ENCODE measurements around the gene CDH26.

CDH26 gene

DNA sequence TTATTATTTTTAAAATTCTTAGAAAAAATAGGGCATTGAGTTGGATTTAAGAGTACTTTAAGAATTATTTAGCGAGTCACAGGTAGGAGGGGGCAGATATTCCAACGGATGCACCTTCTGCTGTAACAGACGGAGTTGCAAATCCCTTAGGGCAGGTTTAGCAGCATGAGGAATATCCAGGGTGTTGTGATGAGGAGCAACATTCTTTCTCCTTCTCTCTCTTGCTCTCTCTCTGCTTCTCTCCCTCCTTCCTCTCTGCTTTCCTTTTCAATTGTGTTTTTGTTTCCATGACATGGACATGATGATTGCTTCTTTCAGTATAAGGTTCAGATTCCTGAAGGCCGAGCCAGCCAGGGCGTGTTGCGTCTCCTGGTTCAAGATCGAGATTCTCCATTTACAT, 28.9 kb downstream of the CDH26 start:
- no peak for DNase-seq

DNA sequence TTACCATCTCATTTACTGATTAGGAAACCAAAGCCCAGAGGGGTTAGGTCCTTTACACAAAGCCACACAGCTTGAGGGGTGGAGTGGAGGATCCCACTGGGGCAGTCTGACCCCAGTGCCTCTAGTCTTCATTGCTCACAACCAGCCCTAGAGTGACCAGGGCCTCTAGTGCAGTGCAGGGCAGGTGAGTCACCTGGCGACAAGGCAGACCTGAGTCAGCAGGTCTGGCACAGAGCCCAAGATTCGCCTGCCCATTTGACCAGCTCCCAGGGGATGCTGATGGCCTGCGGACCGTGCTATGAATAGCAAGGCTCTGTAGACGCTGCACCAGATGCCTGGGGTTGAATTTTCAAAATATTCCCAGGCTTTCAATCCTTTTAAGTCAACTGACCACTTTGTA, 29.9 kb downstream of the CDH26 start:
- DNase-seq = no peak

DNA sequence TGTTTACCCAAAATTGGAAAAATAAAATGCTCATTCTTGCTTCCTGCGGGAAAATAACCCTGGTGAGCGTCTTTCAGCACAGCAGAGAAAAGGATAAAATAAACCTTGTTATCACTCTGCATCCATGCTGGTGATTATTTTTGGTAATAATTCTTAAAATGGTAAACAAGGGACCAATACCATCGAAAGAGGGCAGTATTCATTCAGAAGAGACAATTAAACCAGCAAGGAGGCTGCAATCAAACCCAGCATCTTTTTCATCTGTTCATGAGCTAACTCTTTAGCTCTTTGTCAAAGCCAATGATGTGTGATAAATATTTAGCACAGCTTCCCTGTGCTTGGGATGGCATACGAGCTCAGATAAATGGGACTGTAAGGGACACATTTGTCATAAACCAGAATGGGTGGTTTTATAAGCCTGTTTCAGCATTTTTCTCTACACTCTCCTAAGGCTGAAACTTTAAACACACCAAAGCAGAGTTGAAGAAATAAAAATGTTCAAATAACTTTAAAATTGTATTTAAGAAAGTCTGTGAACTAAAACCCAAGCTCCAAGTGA, 34.4 kb downstream of the CDH26 start:
- DNase-seq = no peak

DNA sequence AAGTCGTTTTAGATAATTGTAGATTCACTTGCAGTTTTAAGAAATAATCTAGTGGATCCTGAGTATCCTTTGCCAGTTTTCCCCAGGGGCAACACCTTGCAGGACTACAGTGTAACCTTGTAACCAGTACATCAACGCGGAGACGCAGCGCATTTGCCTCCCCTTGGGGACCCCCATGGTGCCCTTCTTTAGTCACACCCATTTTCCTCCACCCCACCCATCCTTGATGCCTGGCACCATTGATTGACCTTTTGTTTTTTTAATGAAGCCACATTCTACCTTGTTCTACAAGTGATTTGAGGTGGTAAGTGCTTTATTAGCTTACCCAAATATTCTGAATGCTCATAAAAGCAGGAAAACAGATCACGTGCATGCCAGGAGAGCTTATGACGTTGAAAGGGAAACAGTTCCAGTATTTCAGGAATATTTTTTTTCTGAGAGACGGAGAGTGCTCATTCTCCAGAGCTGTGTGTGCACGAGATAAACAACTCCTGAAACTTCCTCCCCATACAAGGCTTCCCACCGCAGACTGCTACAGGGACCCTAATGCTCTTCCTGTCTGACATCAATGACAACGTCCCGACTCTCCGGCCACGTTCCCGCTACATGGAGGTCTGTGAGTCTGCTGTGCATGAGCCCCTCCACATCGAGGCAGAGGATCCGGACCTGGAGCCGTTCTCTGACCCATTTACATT, 35.7 kb downstream of the CDH26 start:
- DNase-seq = no peak

DNA sequence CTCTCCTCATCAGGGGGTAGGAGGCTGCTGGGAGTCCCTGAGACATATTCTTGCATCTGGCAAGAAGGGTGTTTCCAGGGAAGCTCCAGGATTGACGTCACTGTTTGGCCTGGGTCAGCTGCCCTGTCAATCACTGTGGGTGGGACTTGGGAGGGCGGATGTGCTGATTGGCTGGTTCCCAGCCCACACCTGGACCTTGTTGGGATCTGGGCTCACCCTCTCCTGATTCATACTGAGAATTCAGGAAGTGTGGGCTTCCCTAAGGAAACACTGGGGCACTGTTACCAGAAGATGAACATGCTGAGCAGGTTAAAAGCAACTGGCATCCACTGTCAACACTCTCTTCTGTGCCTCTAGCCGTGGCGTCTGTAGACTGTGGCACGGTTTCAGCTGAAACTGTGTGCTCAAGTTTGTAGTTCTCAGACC, 36.5 kb downstream of the CDH26 start:
- DNase-seq = no peak

DNA sequence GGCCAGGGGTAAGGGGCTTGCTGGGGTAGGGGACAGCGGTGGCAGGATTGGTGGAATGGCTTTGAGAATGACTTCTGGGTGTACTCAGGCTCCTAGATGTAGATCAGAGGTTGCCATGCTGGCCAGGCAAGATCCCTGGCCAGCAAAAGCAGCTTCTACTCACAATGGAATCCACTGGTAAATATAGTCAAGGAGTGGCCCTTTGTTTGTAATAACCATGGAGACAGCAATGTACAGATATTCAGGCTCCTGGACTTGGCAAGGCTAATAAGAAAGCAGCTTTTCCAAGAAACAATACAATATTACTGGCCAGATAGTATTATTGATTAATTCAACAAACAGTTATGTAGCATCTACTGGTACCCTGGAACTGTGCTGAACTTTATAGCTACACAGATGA, 37.9 kb downstream of the CDH26 start:
- no peak for DNase-seq

DNA sequence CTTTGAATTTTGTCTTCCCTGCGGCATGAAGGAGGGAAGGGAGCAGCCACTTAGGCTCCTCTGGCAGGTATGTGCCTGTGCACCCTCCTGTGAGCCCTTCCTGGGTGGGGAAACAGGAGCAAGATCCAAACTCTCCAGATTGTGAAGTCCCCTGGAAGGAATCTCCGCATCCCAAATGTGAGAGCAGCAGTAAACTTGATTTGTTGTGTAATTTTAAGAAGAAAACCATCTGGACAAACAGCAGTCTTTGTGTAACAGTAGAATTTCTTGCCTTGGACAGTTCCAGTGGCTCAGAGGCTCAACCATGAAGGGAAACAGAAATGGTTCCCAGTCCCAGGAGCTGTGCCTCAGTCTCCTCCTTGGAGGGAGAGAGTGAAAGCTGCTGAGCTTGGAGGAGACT, 39.7 kb downstream of the CDH26 start:
- DNase-seq = no peak

DNA sequence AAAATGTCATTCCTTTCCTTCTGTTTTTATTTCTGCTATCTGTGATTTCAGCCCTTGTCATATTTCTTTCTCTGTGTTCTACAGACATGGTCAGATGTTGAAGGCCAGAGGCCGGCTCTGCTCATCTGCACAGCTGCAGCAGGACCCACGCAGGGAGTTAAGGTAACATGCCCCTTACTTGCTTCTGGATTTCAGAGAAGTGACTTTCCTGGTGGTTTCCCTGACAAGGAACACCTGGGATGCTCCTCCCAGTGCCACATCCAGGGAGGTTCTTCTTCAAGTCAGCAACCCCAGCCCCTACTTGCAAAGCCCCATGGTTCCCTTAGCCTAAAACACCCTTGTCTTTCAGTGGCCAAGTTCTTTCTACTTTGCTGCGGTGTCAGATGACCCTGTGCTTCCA, 41.3 kb downstream of the CDH26 start:
- DNase-seq = no peak

DNA sequence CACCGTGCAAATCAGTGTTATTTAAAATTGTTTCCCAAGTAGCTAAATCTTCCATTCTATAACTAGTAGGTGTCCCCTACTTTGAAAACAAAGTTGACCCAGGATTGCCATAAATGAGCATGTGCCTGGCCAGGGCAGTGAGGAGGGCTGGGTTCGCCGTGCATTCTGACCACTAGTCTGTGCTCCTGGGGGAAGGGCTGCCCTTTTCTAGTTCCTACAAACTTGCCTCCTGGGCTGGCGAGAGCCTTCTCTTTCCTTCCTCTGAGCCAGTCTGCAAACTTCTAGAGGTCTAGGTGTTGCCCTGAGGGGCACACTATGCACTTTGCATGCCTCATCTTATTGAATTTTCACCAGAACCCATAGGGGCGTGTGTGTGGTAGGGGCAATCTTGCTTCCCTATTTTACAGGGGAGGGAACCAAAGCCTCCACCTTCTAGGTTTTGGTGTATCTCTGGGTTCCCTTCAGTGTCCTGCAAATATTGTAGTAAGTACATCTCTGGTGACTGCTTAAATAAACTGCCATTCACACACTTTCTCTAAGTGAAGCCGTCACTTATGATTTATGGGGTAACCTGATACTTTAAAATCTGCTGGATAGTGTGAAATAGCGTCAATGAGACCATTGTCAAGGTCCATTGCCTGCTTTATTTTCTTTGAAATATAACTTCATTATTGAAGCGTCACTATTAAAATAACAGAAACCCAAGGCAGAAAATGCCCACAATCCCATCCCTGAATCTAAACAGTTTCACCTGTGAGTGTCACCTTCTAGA, 42.2 kb downstream of the CDH26 start:
- DNase-seq = no peak

DNA sequence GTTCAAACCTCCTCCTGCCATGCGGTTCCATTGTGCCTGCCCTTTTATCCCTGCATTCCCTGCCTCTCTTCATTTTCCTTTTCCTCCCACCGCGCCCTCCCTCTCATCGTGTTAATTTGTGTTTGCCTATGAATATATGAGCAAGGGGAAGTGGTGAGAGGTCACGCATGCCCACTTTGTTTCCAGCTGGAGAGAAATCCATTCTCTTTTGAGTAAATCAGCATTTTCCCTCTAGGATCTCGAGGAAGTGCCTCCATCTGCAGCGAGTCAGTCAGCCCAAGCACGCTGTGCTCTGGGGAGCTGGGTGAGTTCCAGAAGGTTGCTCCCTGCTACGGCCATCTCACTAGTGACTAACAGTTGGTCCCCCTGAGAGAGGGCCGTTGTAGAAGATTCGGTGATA, 42.9 kb downstream of the CDH26 start:
- no peak for DNase-seq

DNA sequence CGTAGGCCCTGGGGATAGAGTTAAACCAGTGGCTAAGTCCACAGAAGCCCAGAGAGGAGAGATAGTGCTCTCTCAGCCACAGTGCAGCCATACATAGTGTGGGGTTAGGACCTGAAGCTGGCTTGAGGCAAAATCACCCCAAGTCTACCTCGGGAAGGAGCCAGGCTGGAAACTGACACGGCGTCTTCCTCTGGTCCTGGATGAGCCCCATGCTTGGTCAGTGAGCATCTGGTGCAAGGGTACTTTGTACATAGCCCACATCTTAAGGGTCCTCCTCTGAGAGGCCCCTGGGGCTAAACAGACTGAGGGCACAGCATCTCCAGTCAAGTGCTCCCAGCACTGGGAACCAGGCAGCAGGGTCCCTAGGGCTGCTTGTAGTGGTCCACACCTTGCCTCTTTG, 45.6 kb downstream of the CDH26 start:
- DNase-seq = no peak

DNA sequence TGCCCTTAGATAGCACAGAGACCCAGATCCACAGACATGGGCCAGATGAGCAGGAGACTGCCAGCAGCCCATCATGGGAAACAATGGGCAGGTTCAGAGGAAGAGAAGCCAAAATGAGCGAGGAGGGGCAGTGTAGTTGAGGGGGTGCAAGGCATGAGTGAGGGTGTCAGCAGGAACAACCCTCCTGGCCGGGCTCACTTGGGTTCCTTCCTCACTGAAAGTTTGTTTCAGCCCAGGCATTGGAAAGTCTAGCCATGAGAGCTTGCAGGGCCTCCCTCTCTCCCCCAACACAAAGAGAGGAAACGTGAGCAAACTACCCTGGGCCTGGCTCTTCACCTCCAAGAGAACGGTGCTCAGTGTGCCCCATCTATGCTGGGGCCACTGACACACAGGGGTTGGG, 48.0 kb downstream of the CDH26 start:
- DNase-seq = no peak

DNA sequence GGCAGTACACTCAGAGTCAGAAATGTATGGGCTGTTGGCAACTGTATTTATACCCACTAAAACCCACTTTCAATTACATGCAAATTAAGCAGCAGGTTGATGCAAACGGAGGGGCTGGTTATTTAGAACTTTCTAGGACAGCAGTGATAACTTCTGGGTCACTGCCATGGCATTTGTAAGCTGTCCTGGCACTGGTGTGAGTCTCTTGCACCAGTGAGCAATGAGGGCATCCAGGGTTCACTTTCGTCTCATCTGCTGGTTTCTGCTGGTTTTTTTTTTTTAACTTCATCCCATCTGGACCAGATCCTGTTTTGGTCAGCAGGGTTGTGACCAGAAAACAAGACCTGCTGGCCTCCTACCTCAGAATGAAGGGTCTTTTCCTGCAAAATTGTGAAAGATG, 49.2 kb downstream of the CDH26 start:
- DNase-seq = no peak

DNA sequence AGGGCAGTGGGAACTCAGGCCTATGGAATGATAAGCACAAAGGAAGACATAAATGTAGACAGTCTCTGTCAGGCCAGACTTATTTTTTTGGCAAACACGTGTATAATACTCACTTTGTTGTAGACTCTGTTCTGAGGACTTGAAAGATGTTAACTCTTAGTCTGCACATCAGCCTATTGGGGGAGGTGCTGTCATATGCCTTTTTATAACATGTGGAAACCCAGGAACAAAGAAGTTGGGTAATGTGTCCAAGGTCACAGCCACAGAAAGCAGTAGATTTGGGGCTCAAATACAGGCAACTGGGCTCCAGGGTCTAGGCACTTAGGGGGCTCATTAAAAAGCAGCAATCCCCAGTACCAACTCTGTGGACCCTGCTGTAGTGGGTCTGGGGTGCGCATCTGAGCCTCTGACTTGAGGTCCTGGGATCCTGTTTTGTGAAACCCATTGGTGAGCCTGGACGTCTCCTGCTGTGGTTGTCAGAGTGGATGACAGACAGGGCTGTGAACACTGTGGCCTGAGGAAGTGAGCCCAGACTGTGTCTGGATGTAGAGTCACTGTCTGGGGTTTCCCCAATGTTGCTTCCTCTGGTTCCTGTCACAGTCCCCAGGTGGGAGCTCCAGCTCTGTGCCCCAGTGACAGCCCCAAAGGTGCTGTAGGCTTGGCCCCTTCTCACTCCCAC, 50.0 kb downstream of the CDH26 start:
- DNase-seq = no peak

DNA sequence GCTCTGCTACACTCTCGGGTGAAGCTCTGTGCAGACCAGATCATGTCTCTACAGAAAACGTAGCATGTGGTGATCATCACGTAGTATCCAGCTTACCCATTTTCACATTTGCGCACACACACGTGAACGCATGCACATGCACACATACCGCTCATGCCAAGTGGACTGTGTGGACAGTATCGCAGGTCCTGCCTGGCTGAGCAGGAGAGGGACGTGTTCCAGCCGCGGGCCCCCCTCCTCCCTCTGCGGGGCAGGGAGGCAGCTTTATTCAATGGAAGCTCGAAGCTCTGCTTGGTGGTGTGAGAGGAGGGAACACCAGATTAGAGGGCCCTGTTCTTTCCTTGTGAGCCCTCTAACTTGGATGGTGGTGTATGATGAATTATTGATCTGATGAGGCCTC, 51.1 kb downstream of the CDH26 start:
- DNase-seq = no peak

DNA sequence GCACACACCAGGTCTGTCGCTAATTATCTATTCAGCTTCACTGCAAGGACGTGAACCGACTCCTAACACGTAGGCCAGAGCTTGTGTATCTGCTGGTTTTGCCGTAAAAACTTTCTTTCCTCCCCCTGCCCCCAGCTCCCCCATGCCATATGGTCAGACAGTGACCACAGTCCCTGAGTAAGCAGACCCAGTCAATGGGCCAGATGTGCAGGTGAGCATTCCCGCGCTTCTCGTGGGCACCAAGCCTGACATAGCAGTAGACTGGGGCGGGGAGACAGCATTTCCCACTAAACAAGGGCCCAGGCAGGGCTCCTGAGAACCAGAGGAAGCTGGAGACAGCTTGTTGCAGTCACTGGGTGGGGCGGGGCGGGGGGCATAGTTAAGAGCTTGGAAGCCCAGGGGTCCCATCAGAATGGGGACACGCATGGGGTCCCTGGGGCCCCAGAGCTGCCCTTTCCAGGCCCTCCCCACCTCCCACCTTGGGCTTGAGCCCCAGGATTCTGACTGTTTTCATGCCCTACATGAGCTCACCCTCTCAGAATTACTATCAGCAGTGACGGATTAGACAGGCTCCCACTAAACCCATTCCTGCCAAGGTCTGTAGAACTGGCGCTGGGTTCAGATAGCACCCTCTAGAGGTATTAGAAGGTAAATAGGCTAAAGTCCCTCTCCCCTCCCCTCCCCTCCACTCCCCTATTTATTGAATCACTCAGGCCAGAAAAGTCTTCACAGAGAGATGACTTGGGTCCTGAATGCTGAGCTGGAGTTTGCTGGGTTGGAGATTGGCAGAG, 51.8 kb downstream of the CDH26 start:
- no peak for DNase-seq

DNA sequence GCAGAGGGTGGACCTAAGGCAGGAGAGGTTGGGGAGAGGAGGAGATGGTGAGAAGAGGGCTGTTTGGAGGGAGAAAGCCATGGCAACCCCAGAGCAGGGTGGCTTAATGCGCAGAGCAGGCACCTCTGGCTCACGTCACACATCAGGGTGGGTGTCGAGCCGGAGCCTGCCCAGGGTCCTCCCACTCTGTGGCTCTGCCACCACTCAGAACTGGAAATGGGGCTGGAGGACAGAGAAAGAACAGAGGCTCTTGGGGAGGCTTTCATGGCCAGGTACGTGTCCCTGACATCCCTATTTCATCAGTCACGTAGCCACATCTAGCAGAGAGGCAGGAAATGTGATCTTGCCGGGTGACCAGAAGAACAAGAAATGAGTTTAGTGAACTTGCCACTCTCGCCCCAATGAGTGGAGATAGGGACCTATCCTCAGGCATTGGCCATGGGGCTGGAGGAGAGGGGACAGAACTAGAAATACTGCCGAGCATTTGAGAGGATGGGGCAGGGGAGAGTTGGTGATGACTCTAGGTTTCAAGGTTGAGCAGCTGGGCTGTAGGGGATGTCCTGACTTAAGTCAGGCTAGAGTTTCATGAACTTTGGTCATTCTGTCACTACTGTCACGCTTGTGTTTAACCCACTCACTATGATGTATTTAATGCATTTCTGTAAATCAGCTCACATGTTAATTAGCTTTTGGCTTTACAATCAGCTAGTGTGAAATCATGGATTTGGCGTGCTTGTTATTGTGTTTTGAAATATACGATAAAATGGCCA, 52.7 kb downstream of the CDH26 start:
- DNase-seq = no peak

DNA sequence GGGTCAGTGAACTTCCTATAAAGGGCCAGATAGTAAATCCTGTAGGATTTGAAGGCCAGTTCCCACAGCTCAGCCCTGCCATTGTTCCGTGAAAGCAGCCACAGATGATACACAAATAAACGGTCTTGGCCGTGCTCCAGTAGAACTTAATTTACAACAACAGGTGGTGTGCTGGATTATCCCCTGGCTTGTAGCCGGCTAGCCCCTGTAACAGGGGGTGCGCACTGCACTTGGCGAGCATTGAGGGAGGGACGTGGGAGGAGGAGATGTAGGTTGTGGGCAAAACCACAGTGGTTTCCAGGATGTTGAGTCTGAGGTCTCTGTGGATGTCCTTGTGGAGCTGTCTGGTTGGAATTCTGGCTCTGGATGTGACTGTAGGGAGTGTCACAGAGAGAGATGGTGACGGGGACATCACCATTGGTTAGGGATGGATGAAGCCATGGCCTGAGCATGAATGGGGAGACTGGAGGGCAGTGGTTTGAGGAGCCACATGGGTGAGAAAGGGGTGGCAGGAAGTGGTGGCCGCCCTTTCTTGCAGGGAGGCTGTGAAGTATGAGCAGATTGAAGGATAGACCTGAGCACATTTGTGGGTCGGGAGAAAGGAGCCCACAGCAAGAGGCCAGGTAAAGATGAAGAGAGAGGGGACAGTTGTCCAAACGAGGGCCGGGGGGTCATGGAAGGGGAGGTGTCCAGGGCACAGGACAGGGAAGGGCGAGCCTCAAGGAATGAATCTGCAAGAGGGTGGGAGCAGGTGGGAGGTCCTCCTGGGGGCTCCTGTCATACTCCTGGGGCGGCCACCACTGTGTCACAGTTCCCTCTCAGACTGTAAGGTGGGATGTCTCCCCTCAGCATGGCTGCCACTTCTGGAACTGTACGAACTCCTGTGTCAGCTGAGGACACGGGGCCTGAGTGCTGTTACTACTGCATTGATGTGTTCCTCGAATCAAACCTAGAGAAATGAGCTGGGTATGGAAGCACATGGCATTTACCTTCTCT, 53.6 kb downstream of the CDH26 start:
- no peak for DNase-seq

DNA sequence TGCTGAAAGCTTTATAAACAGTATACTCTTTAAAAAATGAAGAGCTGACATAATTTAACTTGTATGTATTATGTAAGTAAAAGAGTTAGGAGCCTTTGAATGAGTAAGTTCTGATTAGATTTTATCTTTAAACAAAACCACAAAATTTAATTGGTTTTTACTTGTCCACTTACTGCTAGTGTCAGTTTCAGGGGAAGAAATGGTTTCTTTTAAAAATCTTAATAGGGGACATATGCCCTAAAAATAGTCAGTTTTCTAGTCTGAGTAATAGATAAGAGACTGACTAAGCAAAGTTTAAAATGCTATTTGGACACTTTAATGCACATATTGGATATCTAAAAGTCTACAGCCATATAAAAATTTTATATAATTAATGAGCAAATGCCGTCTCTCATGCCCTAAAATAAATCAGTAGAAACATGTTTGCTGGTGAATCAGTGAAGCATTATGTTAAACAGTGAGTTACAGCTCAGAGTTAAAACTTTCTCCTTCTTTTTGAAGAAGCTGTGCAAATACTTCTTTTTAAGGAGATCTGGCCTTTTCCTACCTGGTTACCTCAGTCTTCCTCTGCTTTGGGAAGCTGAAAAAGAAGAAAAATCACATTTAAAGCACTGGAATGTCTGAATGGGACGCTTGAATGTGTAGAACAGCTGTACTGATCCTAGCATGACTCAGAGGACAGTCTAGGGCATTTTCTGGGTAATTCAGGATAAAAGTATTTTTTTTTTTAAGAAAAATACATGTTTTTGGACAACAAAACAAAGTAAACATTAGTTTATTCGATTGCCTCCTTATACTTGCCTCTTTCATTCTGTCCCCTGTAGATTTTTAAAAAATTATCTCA, 55.3 kb downstream of the CDH26 start:
- no peak for DNase-seq

DNA sequence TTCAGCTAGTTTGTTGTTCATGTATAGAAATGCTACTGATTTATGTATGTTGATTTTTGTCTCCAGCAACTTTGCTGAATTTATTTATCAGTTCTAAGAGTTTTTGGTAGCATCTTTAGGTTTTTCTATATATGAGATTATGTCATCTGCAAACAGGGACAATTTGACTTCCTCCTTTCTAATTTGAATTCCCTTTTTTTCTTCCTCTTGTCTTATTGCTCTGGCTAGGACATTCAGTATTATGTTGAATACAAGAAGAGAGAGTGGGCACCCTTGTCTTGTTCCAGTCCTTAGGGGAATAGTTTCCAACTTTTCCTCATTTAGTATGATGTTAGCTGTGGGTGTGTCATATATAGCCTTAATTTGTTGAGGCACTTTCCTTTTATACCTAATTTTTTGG, 58.2 kb downstream of the CDH26 start:
- DNase-seq = no peak
